IMR-90 (cell line): ENCODE results near the gene MAML3. TPM values are rescaled to one million over a fixed set of nuclear protein-coding genes. Genes with fewer than 3 reads are reported as not detected.

ENCODE experiments used
- ATAC-seq: fragments of 200-7000 bp; cut with Tn5 transposase; 2 replicates; pipeline ENCODE4 v1.9.1; 2020; ENCODE audit warnings: low read depth, mild to moderate bottlenecking, moderate library complexity
- BruUV-seq: library from RNA; stranded (reverse); fragments of 400-500 nt; replicated peaks from 2 replicates; lab custom pipeline; 2021; lab: Mats Ljungman, UMichigan
- CTCF ChIA-PET: fragments of 300-600 bp; formaldehyde crosslinking; extraction: SDS; loops from one replicate; lab custom pipeline; 2021; ENCODE audit warnings: antibody characterized with exemption; lab: Yijun Ruan, JAX
- POLR2A ChIA-PET: fragments of 300-600 bp; sonication (Branson Sonifier 250); formaldehyde crosslinking; loops from one replicate; lab custom pipeline; 2022; ENCODE audit warnings: antibody characterized with exemption; ENCODE audit not compliant: unreplicated experiment; lab: Charles Lee
- DNase-seq: peaks from one replicate; pipeline ENCODE4 v3.0.0; 2013
- H2AFZ ChIP-seq: replicated peaks from 2 replicates; pipeline ENCODE3; 2013; ENCODE audit warnings: low read length, mild to moderate bottlenecking; ENCODE audit not compliant: poor library complexity
- H2AK5ac ChIP-seq: 2 replicates; pipeline ENCODE4 v1.6.1; 2013; ENCODE audit warnings: low read depth, low read length, inconsistent platforms
- H2AK9ac ChIP-seq: replicated peaks from 2 replicates; pipeline ENCODE3; 2013; ENCODE audit warnings: mild to moderate bottlenecking, low read depth, low read length, moderate library complexity; ENCODE audit not compliant: poor library complexity
- H2BK120ac ChIP-seq: 2 replicates; pipeline ENCODE4 v1.6.1; 2013; ENCODE audit warnings: low read depth, low read length, inconsistent platforms
- H2BK15ac ChIP-seq: 3 replicates; pipeline ENCODE4 v1.6.1; 2013; ENCODE audit warnings: low read depth, low read length, inconsistent platforms
- H2BK20ac ChIP-seq: 2 replicates; pipeline ENCODE4 v1.6.1; 2013; ENCODE audit warnings: low read depth, mild to moderate bottlenecking, inconsistent platforms, low read length, moderate library complexity
- H2BK5ac ChIP-seq: 2 replicates; pipeline ENCODE4 v1.6.1; 2013; ENCODE audit warnings: mild to moderate bottlenecking, low read depth, low read length, inconsistent platforms; ENCODE audit not compliant: poor library complexity, severe bottlenecking
- H3K14ac ChIP-seq: replicated peaks from 2 replicates; pipeline ENCODE4 v1.6.1; 2013; ENCODE audit warnings: low read depth, low read length, inconsistent platforms
- H3K18ac ChIP-seq: 2 replicates; pipeline ENCODE4 v1.6.1; 2013; ENCODE audit warnings: low read depth, low read length, control low read depth
- H3K23ac ChIP-seq: 2 replicates; pipeline ENCODE4 v1.6.1; 2013; ENCODE audit warnings: low read depth, low read length, inconsistent platforms
- H3K27ac ChIP-seq: 2 replicates; pipeline ENCODE4 v1.5.1; 2013; ENCODE audit warnings: mild to moderate bottlenecking, control low read depth, low read length; ENCODE audit not compliant: insufficient read depth
- H3K27me3 ChIP-seq: 2 replicates; pipeline ENCODE4 v1.6.1; 2013; ENCODE audit warnings: low read length; ENCODE audit not compliant: control insufficient read depth, insufficient read depth
- H3K36me3 ChIP-seq: 2 replicates; pipeline ENCODE4 v1.6.1; 2013; ENCODE audit warnings: low read length, mixed read lengths; ENCODE audit not compliant: control insufficient read depth, insufficient read depth
- H3K4ac ChIP-seq: 2 replicates; pipeline ENCODE4 v1.6.1; 2013; ENCODE audit warnings: low read depth, low read length, inconsistent platforms
- H3K4me1 ChIP-seq: 2 replicates; pipeline ENCODE4 v1.6.1; 2013; ENCODE audit warnings: low read length, mixed read lengths; ENCODE audit not compliant: control insufficient read depth, insufficient read depth
- H3K4me2 ChIP-seq: 2 replicates; pipeline ENCODE4 v1.6.1; 2013; ENCODE audit warnings: low read depth, mild to moderate bottlenecking, control low read depth, low read length, moderate library complexity
- H3K4me3 ChIP-seq: 2 replicates; pipeline ENCODE4 v1.5.1; 2013; ENCODE audit warnings: low read depth, mild to moderate bottlenecking, control low read depth, low read length, moderate library complexity; ENCODE audit not compliant: insufficient read depth
- H3K56ac ChIP-seq: 2 replicates; pipeline ENCODE4 v1.6.1; 2013; ENCODE audit warnings: low read length, inconsistent platforms; ENCODE audit not compliant: insufficient read depth; ENCODE audit errors: extremely low read depth
- H3K79me1 ChIP-seq, 2 experiments: 2 replicates each; pipeline ENCODE4 v1.6.1; 2013; ENCODE audit warnings: low read length in 2 of 2, inconsistent platforms in 1 of 2, low read depth in 1 of 2
- H3K9ac ChIP-seq: 2 replicates; pipeline ENCODE4 v1.6.1; 2013; ENCODE audit warnings: low read depth, low read length, control low read depth
- H3K9me1 ChIP-seq: 2 replicates; pipeline ENCODE4 v1.6.1; 2013; ENCODE audit warnings: low read length, inconsistent platforms; ENCODE audit not compliant: insufficient read depth
- H3K9me3 ChIP-seq: 2 replicates; pipeline ENCODE4 v1.6.1; 2013; ENCODE audit warnings: low read length; ENCODE audit not compliant: control insufficient read depth, insufficient read depth
- H4K20me1 ChIP-seq: 2 replicates; pipeline ENCODE4 v1.6.1; 2013; ENCODE audit warnings: low read length, inconsistent platforms; ENCODE audit not compliant: insufficient read depth
- H4K5ac ChIP-seq: 2 replicates; pipeline ENCODE4 v1.6.1; 2013; ENCODE audit warnings: mild to moderate bottlenecking, low read depth, low read length, control low read depth
- H4K8ac ChIP-seq, 2 experiments: 2 replicates each; pipeline ENCODE4 v1.6.1; 2013; ENCODE audit warnings: low read depth in 2 of 2, low read length in 2 of 2, control low read depth in 1 of 2, inconsistent platforms in 1 of 2
- H4K91ac ChIP-seq: 2 replicates; pipeline ENCODE4 v1.6.1; 2013; ENCODE audit warnings: low read depth, low read length, inconsistent platforms; ENCODE audit not compliant: insufficient read depth
- CTCF ChIP-seq: conservative IDR thresholded peaks from 2 replicates; pipeline ENCODE4 v1.5.1; 2012; ENCODE audit warnings: mild to moderate bottlenecking, low read depth, low read length, improper control_type of control experiment
- POLR2A ChIP-seq: IDR thresholded peaks from 2 replicates; pipeline ENCODE4 v1.6.1; 2012; ENCODE audit warnings: mild to moderate bottlenecking, low read depth, low read length
- USF2 ChIP-seq: fragments of 150-350 bp; IDR thresholded peaks from 2 replicates; pipeline ENCODE4 v1.6.1; 2017; ENCODE audit warnings: mild to moderate bottlenecking, antibody characterized with exemption, low read length, low read depth
- WGBS, 2 experiments: methylation state at CpG; one replicate each; pipeline versions ENCODE4 v1.1.5 to v1.1.7; 2013; ENCODE audit warnings: missing lambda C conversion rate in 2 of 2; ENCODE audit not compliant: insufficient read length in 1 of 2; ENCODE audit errors: extremely low coverage in 2 of 2; 5-methylcytosine and 5-hydroxymethylcytosine counted together
- dilution Hi-C: fragments of 300-500 bp; cut with HindIII; formaldehyde crosslinking; loops from one replicate; pipeline ENCODE4 v1.14.3; 2018; ENCODE audit warnings: low sequenced_read_pairs; ENCODE audit not compliant: unreplicated experiment
- in situ Hi-C: fragments of 300-500 bp; cut with MboI; formaldehyde crosslinking; loops from 3 replicates; pipeline ENCODE4 v1.14.3; 2019; ENCODE audit warnings: low sequenced_read_pairs, inconsistent platforms, mixed read lengths
- intact Hi-C: fragments of 100-400 bp; cut with micrococcal nuclease; formaldehyde crosslinking; loops from 2 replicates; pipeline ENCODE4 v1.10.0; 2022
- polyA plus RNA-seq, 3 experiments: library from polyadenylated mRNA; depleted of rRNA; stranded (reverse); fragments of >200 nt; gene quantifications; 2 replicates each; pipeline ENCODE4 v1.2.3, GENCODE V29; 2012; ENCODE audit warnings: low replicate concordance in 1 of 3
- total RNA-seq: library from RNA; depleted of rRNA; stranded (reverse); fragments of >200 nt; gene quantifications from 2 replicates; pipeline ENCODE4 v1.2.3, GENCODE V29; 2012

MAML3 gene
- total and polyA plus RNA-seq, 2 of the 4 experiments (the other 2 are of a cell fraction) = 0.90 to 1.7 TPM

- Histone ChIP-seq H2BK20ac (peak overlapping the region; percentile 18; the same call in 1 of the 2 replicates), H3K79me1 (peaks cover 0 to 4% of the 10 kb centered on the region in 2 experiments; a peak in 1 of 4 replicates), H4K5ac (peak overlapping the region; percentile 89; the same call in 1 of the 2 replicates), H2BK5ac (no peak overlapping the region), H3K14ac (peak overlapping the region; percentile 35), H3K18ac (peak overlapping the region; percentile 73), H3K27ac (peak overlapping the region; percentile 26; the same call in 1 of the 2 replicates), H4K91ac (no peak overlapping the region; the same call in 1 of the 2 replicates), H2AFZ (peak overlapping the region; percentile 38), H3K27me3 (no peaks in the 10 kb centered on the region), H3K36me3 (no peaks in the 10 kb centered on the region), H3K4me2 (peak overlapping the region; percentile 85), H2AK5ac (peak overlapping the region; percentile 53; the same call in 1 of the 2 replicates), H3K4me1 (peaks cover 7% of the 10 kb centered on the region), H3K4ac (peak overlapping the region; percentile 54; the same call in 1 of the 2 replicates), H3K56ac (peak overlapping the region; percentile 27; the same call in 1 of the 2 replicates), H3K9ac (peak overlapping the region; percentile 22), H3K9me3 (peaks cover 2% of the 10 kb centered on the region), H4K8ac (peak overlapping the region; percentile 29 to 72; a peak in 3 of 4 replicates), H3K4me3 (peak overlapping the region; percentile 38), H2BK15ac (peak overlapping the region; percentile 65; the same call in 1 of the 3 replicates), H2BK120ac (peak overlapping the region; percentile 50), H3K23ac (peak overlapping the region; percentile 92), H3K9me1 (0 out of 2 replicates have a peak, but pooled peaks cover under 1% of the 10 kb centered on the region), H4K20me1 (no peaks in the 10 kb centered on the region), H2AK9ac (peak overlapping the region; percentile 38)
- BruUV-seq = no TSS peak
- ChIA-PET CTCF (no interaction called here), POLR2A (no interaction called here)
- ATAC-seq (peak; percentile 27), DNase-seq (peak; percentile 20)
- TF ChIP-seq USF2 = 0 out of 2 replicates have a peak, but pooled peaks have one; percentile 3
- TF ChIP-seq POLR2A = no peak
- TF ChIP-seq CTCF = no peak
- WGBS, 2 experiments = 29% methylated on average over 5 of the region's 17 CpGs; no CpG with 5 or more reads in 1 of the 2 experiments
- in situ Hi-C loops = no loop called here
- intact Hi-C loops = loop anchor here (5.0 to 10.0 kb wide), 4 partner anchors 100 to 352 kb away; partner anchors contain the start of gene MAML3
- dilution Hi-C loops = no loop called here
These were observed 251.4 kb downstream of the MAML3 start for GRCh38 chr4:139902321-139903320.
